Ascending aorta (tissue), 2 donors: ENCODE measurements around the gene BICDL1. TPM values are rescaled to one million over a fixed set of nuclear protein-coding genes. Genes with fewer than 3 reads are reported as not detected.
A peak's percentile ranks its signal among the peaks of the same experiment; 100 is the strongest.

Source experiments
- DNase-seq, 2 donors: peaks; one replicate each; pipeline ENCODE4 v3.0.0-alpha.2; 2019; ENCODE audit warnings: low spot score in 2 of 2
- H3K27ac ChIP-seq, 2 donors: fragments of 200-600 bp; sonication (generic); one replicate each; pipeline ENCODE4 v1.5.1; 2016 to 2017; ENCODE audit warnings: mild to moderate bottlenecking in 1 of 2
- H3K27me3 ChIP-seq: fragments of 200-600 bp; sonication (generic); one replicate; pipeline ENCODE4 v1.5.1; 2017
- H3K36me3 ChIP-seq, 2 donors: fragments of 200-600 bp; sonication (generic); one replicate each; pipeline ENCODE4 v1.5.1; 2016
- H3K4me1 ChIP-seq, 2 donors: fragments of 200-600 bp; sonication (generic); one replicate each; pipeline ENCODE4 v1.5.1; 2016 to 2017; ENCODE audit warnings: mild to moderate bottlenecking in 1 of 2
- H3K4me3 ChIP-seq, 2 donors: fragments of 200-600 bp; sonication (generic); one replicate each; pipeline ENCODE4 v1.5.1; 2016 to 2017; ENCODE audit warnings: mild to moderate bottlenecking in 1 of 2
- H3K9me3 ChIP-seq, 2 donors: fragments of 200-600 bp; sonication (generic); one replicate each; pipeline ENCODE4 v1.5.1; 2016
- CTCF ChIP-seq, 3 experiments: fragments of 200-600 bp in 2 of 3; fragments of 450-650 bp in 1 of 3; sonication (generic) in 2 of 3; IDR thresholded peaks; one replicate each; pipeline ENCODE4 v1.5.1; 2016 to 2019; ENCODE audit warnings: antibody characterized with exemption in 3 of 3, mild to moderate bottlenecking in 1 of 3, moderate library complexity in 1 of 3
- intact Hi-C: fragments of 100-400 bp; cut with DNase I; formaldehyde crosslinking; loops from one replicate; pipeline ENCODE4 v1.15.1; 2023
- total RNA-seq: library from RNA; depleted of rRNA; stranded (reverse); fragments of >200 nt; gene quantifications from one replicate; pipeline ENCODE4 v1.1.0, GENCODE V29; 2016

Gene BICDL1
- total RNA-seq, 1 donor from 2014 or later = not detected

- Histone ChIP-seq H3K27ac (no peak overlapping the region), H3K4me3 (no peak overlapping the region), H3K36me3 (no peaks in the 10 kb centered on the region), H3K9me3 (no peaks in the 10 kb centered on the region), H3K4me1 (no peaks in the 10 kb centered on the region), H3K27me3 (no peaks in the 10 kb centered on the region)
- no peak for TF ChIP-seq CTCF (IDR thresholded peaks at IDR 0.05)
- intact Hi-C loops = no loop called here
- DNase-seq = no peak
These were observed 90.7 kb downstream of the BICDL1 start for GRCh38 chr12:120079411-120080400.

- Histone ChIP-seq H3K27ac (no peak overlapping the region), H3K36me3 (no peaks in the 10 kb centered on the region), H3K9me3 (no peaks in the 10 kb centered on the region), H3K4me1 (peaks cover 0 to 5% of the 10 kb centered on the region in 2 donors), H3K4me3 (no peak overlapping the region), H3K27me3 (no peaks in the 10 kb centered on the region)
- DNase-seq = no peak
- intact Hi-C loops = no loop called here
- TF ChIP-seq CTCF (IDR thresholded peaks at IDR 0.05) = no peak
These were observed 92.6 kb downstream of the BICDL1 start for GRCh38 chr12:120081641-120082040.

GRCh38 chr12:120085920-120086645 is 97.0 kb downstream of the BICDL1 start:
- no peaks in the 10 kb centered on the region for H3K9me3 ChIP-seq
- H3K27me3 ChIP-seq = no peaks in the 10 kb centered on the region
- peak overlapping the region; percentile 51 to 63 for H3K4me3 ChIP-seq
- H3K4me1 ChIP-seq = peaks cover 4 to 5% of the 10 kb centered on the region in 2 donors
- intact Hi-C loops = loop anchor here (5.0 kb wide), 1 partner anchor 419 kb away; the partner anchor contains the start of gene PRKAB1
- H3K36me3 ChIP-seq = no peaks in the 10 kb centered on the region
- DNase-seq = no peak
- TF ChIP-seq CTCF (IDR thresholded peaks at IDR 0.05) = no peak
- peak overlapping the region; percentile 43 to 62 for H3K27ac ChIP-seq

GRCh38 chr12:120086801-120087621 is 98.0 kb downstream of the BICDL1 start:
- H3K9me3 ChIP-seq = no peaks in the 10 kb centered on the region
- intact Hi-C loops = loop anchor here (1.0 to 5.0 kb wide), 3 partner anchors 13 to 420 kb away; partner anchors contain the start of gene PRKAB1
- DNase-seq = peak; percentile 98 to 100
- H3K27ac ChIP-seq = peak overlapping the region; percentile 43 to 62
- H3K4me3 ChIP-seq = peak overlapping the region; percentile 51 to 63
- TF ChIP-seq CTCF (IDR thresholded peaks at IDR 0.05) = peak; percentile 92 to 98 (median 96)
- peaks cover 4 to 5% of the 10 kb centered on the region in 2 donors for H3K4me1 ChIP-seq
- H3K36me3 ChIP-seq = no peaks in the 10 kb centered on the region
- H3K27me3 ChIP-seq = no peaks in the 10 kb centered on the region

GRCh38 chr12:120089105-120089504 is 100.1 kb downstream of the BICDL1 start:
- no peak for TF ChIP-seq CTCF (IDR thresholded peaks at IDR 0.05)
- Histone ChIP-seq H3K27ac (no peak overlapping the region), H3K36me3 (peaks cover 0 to 14% of the 10 kb centered on the region in 2 donors), H3K9me3 (no peaks in the 10 kb centered on the region), H3K27me3 (no peaks in the 10 kb centered on the region), H3K4me3 (no peak overlapping the region), H3K4me1 (peaks cover 4 to 5% of the 10 kb centered on the region in 2 donors)
- DNase-seq = no peak
- intact Hi-C loops = loop anchor here (5.0 kb wide), 1 partner anchor 422 kb away; the partner anchor contains the start of gene PRKAB1
